Lower leg skin (tissue), 3 donors: Measurements from ENCODE around the gene FARS2.

Experiments
- CTCF ChIP-seq, 3 donors: fragments of 450-650 bp; IDR thresholded peaks; one replicate each; pipeline ENCODE4 v1.5.1; 2016; ENCODE audit warnings: antibody characterized with exemption in 3 of 3, mild to moderate bottlenecking in 3 of 3, moderate library complexity in 2 of 3
- POLR2A ChIP-seq, 2 donors: fragments of 450-650 bp; IDR thresholded peaks; one replicate each; pipeline ENCODE4 v1.6.1; 2016 to 2017; ENCODE audit warnings: antibody characterized with exemption in 2 of 2, mild to moderate bottlenecking in 1 of 2, moderate library complexity in 1 of 2

DNA sequence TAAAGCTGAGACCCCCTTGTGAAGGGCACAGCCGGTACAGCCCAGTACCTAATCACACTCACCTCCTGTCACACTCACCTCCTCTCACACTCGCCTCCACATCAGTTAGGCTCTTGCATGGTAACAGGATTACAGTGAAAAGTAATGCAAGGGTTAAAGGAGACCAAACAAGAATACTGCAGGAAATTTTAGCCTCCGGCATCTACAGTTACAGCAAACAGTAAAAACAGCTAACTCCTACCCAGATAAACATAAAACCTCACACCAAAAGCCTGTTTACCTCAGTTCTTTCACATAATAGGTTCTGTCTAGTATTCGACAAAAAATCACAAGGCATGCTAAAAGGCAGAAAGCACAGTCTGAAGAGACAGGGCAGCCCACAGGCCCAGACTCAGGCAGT lies 55.6 kb downstream of the FARS2 start:
- TF ChIP-seq CTCF (IDR thresholded peaks at IDR 0.05): no peak
- no peak for TF ChIP-seq POLR2A (IDR thresholded peaks at IDR 0.05)
